Daoy (cell line): ENCODE measurements around the gene MELTF. TPM values are rescaled to one million over a fixed set of nuclear protein-coding genes. Genes with fewer than 3 reads are reported as not detected.
"Not testable (repeated sequence)": the region's sequence is repeated elsewhere in the genome, so short reads cannot be mapped to it uniquely, and the experiment has no call there.

Experiments
- DNase-seq: peaks from one replicate; pipeline ENCODE4 v3.0.0-alpha.2; 2015; ENCODE audit warnings: low read depth
- total RNA-seq: library from RNA; depleted of rRNA; stranded (reverse); fragments of >200 nt; shearing (Covaris generic); gene quantifications from 2 replicates; pipeline ENCODE4 v1.2.3, GENCODE V29; 2014; rRNA removed

MELTF gene
- total RNA-seq, result 1.3 and 1.8 TPM in 2 replicates

- peak; percentile 72 for DNase-seq
Observed at GRCh38 chr3:197029511-197030167, at the start of gene MELTF. Gene MELTF (minus strand): TSS chr3:197029817. CDS start chr3:197029702, 115 bp downstream.

GRCh38 chr3:197076415-197076814 lies 46.8 kb upstream of the MELTF start:
- no peak for DNase-seq

- DNase-seq, result no peak
Observed at GRCh38 chr3:197068077-197068476, 38.5 kb upstream of the MELTF start.

- DNase-seq, result no peak
Observed at GRCh38 chr3:197064771-197065170, 35.2 kb upstream of the MELTF start.

GRCh38 chr3:197062446-197062845 lies 32.8 kb upstream of the MELTF start:
- DNase-seq, result no peak

- DNase-seq, result not testable (repeated sequence)
Observed at GRCh38 chr3:197051637-197052036, 22.0 kb upstream of the MELTF start.

- DNase-seq, result no peak
Observed at GRCh38 chr3:197050511-197050910, 20.9 kb upstream of the MELTF start.

- DNase-seq, result no peak
Observed at GRCh38 chr3:197042539-197042938, 12.9 kb upstream of the MELTF start.

GRCh38 chr3:197041875-197042488 lies 12.4 kb upstream of the MELTF start:
- no peak for DNase-seq

GRCh38 chr3:197040658-197041057 lies 11.0 kb upstream of the MELTF start:
- DNase-seq, result no peak

GRCh38 chr3:197038679-197039462 lies 9.3 kb upstream of the MELTF start:
- no peak for DNase-seq

- no peak for DNase-seq
Observed at GRCh38 chr3:197035577-197035976, 6.0 kb upstream of the MELTF start.

- not testable (repeated sequence) for DNase-seq
Observed at GRCh38 chr3:197034778-197035177, 5.2 kb upstream of the MELTF start.

GRCh38 chr3:197033764-197034163 lies 4.1 kb upstream of the MELTF start:
- DNase-seq, result not testable (repeated sequence)

GRCh38 chr3:197031315-197032285 lies 2.0 kb upstream of the MELTF start:
- DNase-seq, result peak; percentile 98

- no peak for DNase-seq
Observed at GRCh38 chr3:197030379-197031314, 1.0 kb upstream of the MELTF start.

- DNase-seq, result no peak
Observed at GRCh38 chr3:197028728-197029510, 698 bp downstream of the MELTF start.

GRCh38 chr3:197027896-197028727 lies 1.5 kb downstream of the MELTF start:
- DNase-seq, result no peak
